ENCODE data around the gene IPPK.
"Not testable (repeated sequence)": the region's sequence is repeated elsewhere in the genome, so short reads cannot be mapped to it uniquely, and the experiment has no call there.

The IPPK gene

GRCh38 chr9:92613268-92614122, 56.4 kb downstream of the IPPK start:
- no peak for DNase-seq

- no peak for DNase-seq
Observed at GRCh38 chr9:92612816-92613215, 57.1 kb downstream of the IPPK start.

GRCh38 chr9:92612292-92612691, 57.6 kb downstream of the IPPK start:
- no peak for DNase-seq

GRCh38 chr9:92611621-92612285, 58.2 kb downstream of the IPPK start:
- DNase-seq = no peak

- no peak for DNase-seq
Observed at GRCh38 chr9:92610470-92611420, 59.2 kb downstream of the IPPK start.

- no peak for DNase-seq
Observed at GRCh38 chr9:92608909-92609445, 61.0 kb downstream of the IPPK start.

- DNase-seq = no peak
Observed at GRCh38 chr9:92608241-92608908, 61.6 kb downstream of the IPPK start.

GRCh38 chr9:92607773-92608172, 62.2 kb downstream of the IPPK start:
- DNase-seq = no peak

GRCh38 chr9:92607088-92607487, 62.8 kb downstream of the IPPK start:
- DNase-seq = no peak

GRCh38 chr9:92605224-92605623, 64.7 kb downstream of the IPPK start:
- no peak for DNase-seq

GRCh38 chr9:92603990-92604389, 65.9 kb downstream of the IPPK start:
- DNase-seq = no peak

GRCh38 chr9:92603100-92603499, 66.8 kb downstream of the IPPK start:
- no peak for DNase-seq

GRCh38 chr9:92602413-92602812, 67.5 kb downstream of the IPPK start:
- DNase-seq = no peak

- DNase-seq = no peak
Observed at GRCh38 chr9:92601451-92601850, 68.5 kb downstream of the IPPK start.

- no peak for DNase-seq
Observed at GRCh38 chr9:92600462-92601261, 69.3 kb downstream of the IPPK start.

- DNase-seq = no peak
Observed at GRCh38 chr9:92599938-92600461, 69.9 kb downstream of the IPPK start.

- no peak for DNase-seq
Observed at GRCh38 chr9:92598382-92598781, 71.5 kb downstream of the IPPK start.

GRCh38 chr9:92595930-92596329, 74.0 kb downstream of the IPPK start:
- DNase-seq = no peak

- not testable (repeated sequence) for DNase-seq
Observed at GRCh38 chr9:92595075-92595474, 74.9 kb downstream of the IPPK start.

GRCh38 chr9:92592946-92593861, 76.7 kb downstream of the IPPK start:
- no peak for DNase-seq

All from cortex of kidney (tissue), 1 donor.